Measurements from ENCODE around the gene MCRIP2. TPM values are rescaled to one million over a fixed set of nuclear protein-coding genes. Genes with fewer than 3 reads are reported as not detected.
A peak's percentile ranks its signal among the peaks of the same experiment; 100 is the strongest.

Gene MCRIP2
- polyA plus RNA-seq, 3 donors, result 10.2 to 31.8 (median 22.6) TPM

DNA sequence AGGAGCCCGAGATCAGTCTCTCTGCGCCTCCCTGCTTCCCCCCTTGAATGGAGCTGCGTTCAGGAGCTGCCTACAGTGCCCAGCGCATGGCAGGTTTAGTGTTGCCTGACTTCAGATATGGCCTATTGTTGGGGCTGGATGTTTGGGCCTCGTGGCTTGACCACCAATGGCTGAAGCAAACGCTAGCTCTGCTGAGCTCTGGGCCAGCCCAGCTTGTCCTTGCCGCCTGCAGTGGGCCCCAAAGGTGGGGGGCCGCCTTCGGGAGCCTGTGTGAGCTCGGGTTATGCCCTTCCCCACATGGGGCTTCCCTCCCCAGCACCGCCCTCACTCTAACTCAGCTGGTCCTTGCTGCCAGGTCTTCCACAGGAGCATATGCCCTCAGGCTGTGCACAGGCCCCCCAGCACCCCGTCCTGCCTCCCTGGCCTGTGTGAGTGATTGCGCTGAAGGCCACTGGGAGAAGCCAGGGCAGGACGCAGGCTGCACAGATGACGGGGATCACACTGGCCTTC is 3.5 kb upstream of the MCRIP2 start:
- no peak for DNase-seq (ENCODE audit: extremely low read depth in 1 of 11, low read depth in 9 of 11, low spot score in 4 of 11)

GRCh38 chr16:638836-639235 is 2.8 kb upstream of the MCRIP2 start:
- DNase-seq (ENCODE audit: extremely low read depth in 1 of 11, low read depth in 9 of 11, low spot score in 4 of 11), result no peak

GRCh38 chr16:640614-641013 is 1.0 kb upstream of the MCRIP2 start:
- DNase-seq (ENCODE audit: extremely low read depth in 1 of 11, low read depth in 9 of 11, low spot score in 4 of 11), result no peak

- DNase-seq (ENCODE audit: extremely low read depth in 1 of 11, low read depth in 9 of 11, low spot score in 4 of 11), result no peak
These were observed 791 bp downstream of the MCRIP2 start for GRCh38 chr16:642189-643049.

DNA sequence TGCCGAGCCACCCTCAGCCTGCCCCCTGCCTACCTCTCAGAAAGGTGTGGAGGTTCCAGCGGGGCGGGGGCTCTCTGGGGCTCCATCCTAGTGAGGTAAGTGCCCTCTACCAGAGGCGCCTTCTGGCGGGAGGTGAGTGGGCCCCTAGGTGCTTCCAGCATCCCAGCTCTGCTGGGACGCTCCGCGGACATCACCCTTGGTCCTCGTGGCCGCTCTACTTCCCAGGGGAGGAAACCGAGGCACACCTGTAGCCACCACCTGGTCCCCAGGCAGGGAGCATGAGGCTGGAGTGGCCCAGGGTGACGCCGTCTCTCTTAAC is 1.4 kb downstream of the MCRIP2 start:
- DNase-seq (ENCODE audit: extremely low read depth in 1 of 11, low read depth in 9 of 11, low spot score in 4 of 11), result no peak

DNA sequence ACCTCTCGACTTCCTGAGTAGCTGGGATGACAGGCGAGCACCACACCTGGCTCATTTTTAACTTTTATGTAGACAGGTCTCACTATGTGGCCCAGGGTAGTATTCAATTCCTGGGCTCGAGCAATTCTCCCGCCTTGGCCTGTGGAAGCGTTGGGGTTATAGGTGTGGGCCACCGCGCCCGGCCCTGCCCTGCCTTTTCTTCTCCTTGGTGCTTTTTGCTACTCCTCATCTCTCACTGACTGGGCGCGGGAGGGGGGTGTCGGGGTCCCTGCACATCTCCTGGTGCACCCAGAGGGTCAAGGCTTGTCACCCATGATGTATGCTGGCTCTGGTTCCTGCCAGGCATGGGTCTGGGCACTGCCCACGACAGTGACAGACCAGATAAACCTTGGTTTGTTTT is 2.9 kb downstream of the MCRIP2 start:
- DNase-seq (ENCODE audit: extremely low read depth in 1 of 11, low read depth in 9 of 11, low spot score in 4 of 11), result no peak

- DNase-seq (ENCODE audit: extremely low read depth in 1 of 11, low read depth in 9 of 11, low spot score in 4 of 11), result no peak
These were observed 4.4 kb downstream of the MCRIP2 start for GRCh38 chr16:645852-646678.

DNA sequence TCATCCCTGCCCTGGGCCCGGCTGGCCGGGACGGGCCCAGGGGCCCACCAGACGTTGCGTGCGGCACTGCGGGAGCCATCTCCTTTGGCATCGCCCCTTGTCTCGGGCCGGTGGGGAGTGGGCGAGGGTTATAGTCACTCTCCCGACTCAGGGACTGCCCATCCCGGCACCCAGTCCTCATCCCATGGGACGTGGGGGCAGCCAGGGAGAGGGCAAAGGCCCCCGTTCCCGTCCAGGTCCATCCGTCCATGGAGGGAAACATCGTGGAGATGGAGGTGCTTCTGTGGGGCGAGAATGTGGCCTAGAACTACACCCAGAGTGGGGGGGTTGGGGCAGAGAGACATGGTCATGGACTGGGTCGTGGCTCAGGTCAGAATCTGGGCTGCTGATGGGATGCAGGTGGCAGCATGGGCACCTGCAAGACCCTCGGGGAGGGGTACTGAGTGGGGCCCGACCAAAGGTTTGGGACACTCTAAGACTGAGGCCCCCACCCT is 5.1 kb downstream of the MCRIP2 start:
- DNase-seq (ENCODE audit: extremely low read depth in 1 of 11, low read depth in 9 of 11, low spot score in 4 of 11), result no peak

GRCh38 chr16:647173-647902 is 5.7 kb downstream of the MCRIP2 start:
- DNase-seq (ENCODE audit: extremely low read depth in 1 of 11, low read depth in 9 of 11, low spot score in 4 of 11), result no peak

DNA sequence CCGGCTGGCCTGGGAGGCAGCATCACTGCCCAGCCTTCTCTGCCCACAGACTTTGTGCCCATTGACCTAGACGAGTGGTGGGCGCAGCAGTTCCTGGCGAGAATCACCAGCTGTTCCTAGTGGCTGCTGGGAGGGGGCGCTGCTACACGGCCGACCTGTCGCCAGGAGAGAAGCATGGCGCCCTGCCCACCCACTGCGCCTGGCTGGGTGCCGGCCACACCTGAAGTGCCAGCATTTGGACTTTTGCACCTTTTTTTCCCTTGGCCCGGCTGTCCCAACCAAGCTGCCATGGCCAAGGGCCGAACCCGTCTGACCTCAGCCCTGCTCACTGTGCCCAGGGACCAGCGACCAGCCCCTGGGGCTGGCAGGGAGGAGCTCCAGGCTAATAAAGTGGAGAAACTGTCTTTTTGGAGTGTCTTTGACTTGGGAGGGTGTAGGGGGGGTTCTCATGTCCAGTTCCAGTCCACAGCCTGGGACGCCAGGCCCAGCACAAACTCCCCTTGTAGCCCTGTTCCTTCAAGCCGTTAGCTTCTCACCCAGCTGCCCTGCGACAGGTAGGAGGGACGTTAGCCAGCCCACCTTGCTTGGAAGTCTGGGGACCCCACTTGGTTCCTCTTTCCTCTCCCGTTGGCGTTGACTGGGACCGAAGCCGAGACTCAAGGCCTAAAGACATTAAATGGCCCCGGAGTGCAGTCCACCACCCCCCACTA is 6.6 kb downstream of the MCRIP2 start:
- no peak for DNase-seq (ENCODE audit: extremely low read depth in 1 of 11, low read depth in 9 of 11, low spot score in 4 of 11)

GRCh38 chr16:648781-649589 is 7.4 kb downstream of the MCRIP2 start, which contains the start of gene WDR90:
Gene WDR90 (plus strand): TSS chr16:649365. CDS start chr16:649417, 52 bp downstream.
- peak in 10 of 11 donors; percentile 72 to 87 (median 84) for DNase-seq (ENCODE audit: extremely low read depth in 1 of 11, low read depth in 9 of 11, low spot score in 4 of 11)

- DNase-seq (ENCODE audit: extremely low read depth in 1 of 11, low read depth in 9 of 11, low spot score in 4 of 11), result no peak
These were observed 8.0 kb downstream of the MCRIP2 start for GRCh38 chr16:649631-650030.

DNA sequence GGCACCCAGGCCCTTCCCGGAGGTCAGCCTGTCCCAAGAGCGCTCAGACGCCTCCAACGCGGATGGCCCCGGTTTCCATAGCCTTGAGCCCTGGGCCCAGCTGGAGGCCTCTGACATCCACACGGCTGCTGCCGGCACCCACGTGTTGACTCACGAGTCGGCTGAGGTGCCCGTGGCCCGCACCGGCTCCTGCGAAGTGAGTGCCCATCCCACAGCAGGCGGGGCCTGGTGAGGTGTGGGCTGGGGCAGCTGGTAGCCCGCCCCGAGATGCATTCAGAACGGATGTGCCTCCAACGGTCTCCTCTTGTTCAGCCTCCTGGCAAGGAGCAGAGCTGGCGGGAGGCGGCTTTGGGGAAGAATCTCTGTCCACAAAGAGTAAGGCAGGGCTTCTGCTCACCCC is 10.2 kb downstream of the MCRIP2 start:
- no peak for DNase-seq (ENCODE audit: extremely low read depth in 1 of 11, low read depth in 9 of 11, low spot score in 4 of 11)

- DNase-seq (ENCODE audit: extremely low read depth in 1 of 11, low read depth in 9 of 11, low spot score in 4 of 11), result no peak
These were observed 11.1 kb downstream of the MCRIP2 start for GRCh38 chr16:652454-653305.

- no peak for DNase-seq (ENCODE audit: extremely low read depth in 1 of 11, low read depth in 9 of 11, low spot score in 4 of 11)
These were observed 12.4 kb downstream of the MCRIP2 start for GRCh38 chr16:654034-654433.

GRCh38 chr16:657487-657886 is 15.9 kb downstream of the MCRIP2 start:
- no peak for DNase-seq (ENCODE audit: extremely low read depth in 1 of 11, low read depth in 9 of 11, low spot score in 4 of 11)
